OCI-LY1 (cell line): ENCODE measurements around the gene RBMS1.

ENCODE experiments used
- CTCF ChIP-seq: fragments of 200-600 bp; sonication (generic), shearing (Covaris generic); IDR thresholded peaks from 2 replicates; pipeline ENCODE4 v1.5.1; 2017; ENCODE audit warnings: mild to moderate bottlenecking, antibody characterized with exemption, low read length, moderate library complexity, mixed read lengths
- EZH2 ChIP-seq: fragments of 200-600 bp; sonication (generic), shearing (Covaris generic); IDR thresholded peaks from 2 replicates; pipeline ENCODE4 v1.8.0; 2017; ENCODE audit warnings: borderline replicate concordance, mixed run types, mild to moderate bottlenecking, antibody characterized with exemption, low read length, moderate library complexity, mixed read lengths

GRCh38 chr2:160261732-160262131 is 231.9 kb downstream of the RBMS1 start:
- no peak for TF ChIP-seq CTCF
- no peak for TF ChIP-seq EZH2
